Measurements from ENCODE around the gene ADO.

ADO gene

GRCh38 chr10:62852961-62853702 lies 48.6 kb downstream of the ADO start:
- DNase-seq (ENCODE audit: extremely low spot score): no peak

GRCh38 chr10:62853710-62854109 lies 49.2 kb downstream of the ADO start:
- DNase-seq (ENCODE audit: extremely low spot score): no peak
- POLR2A ChIA-PET: no interaction called here
- CTCF ChIA-PET: no interaction called here
- TF ChIP-seq FOXA1 (IDR thresholded peaks at IDR 0.05) (no peak), CTBP1 (IDR thresholded peaks at IDR 0.05; ENCODE audit: borderline replicate concordance) (no peak), TARDBP (IDR thresholded peaks at IDR 0.05) (no peak), ZNF384 (IDR thresholded peaks at IDR 0.05) (no peak)

More at GRCh38 chr10:62852961-62853702, 48.6 kb downstream of the ADO start:
- ChIA-PET POLR2A (no interaction called here), CTCF (interaction anchor here (0.5 to 0.6 kb wide), 2 partner anchors 115 to 285 kb away, joined by 4 to 5 read pairs; no protein-coding TSS in a partner anchor)
- TF ChIP-seq NFRKB (IDR thresholded peaks at IDR 0.05) (no peak), ZNF384 (IDR thresholded peaks at IDR 0.05) (no peak), ELF4 (IDR thresholded peaks at IDR 0.05) (no peak), SUZ12 (IDR thresholded peaks at IDR 0.05) (no peak), TARDBP (IDR thresholded peaks at IDR 0.05) (no peak), PKNOX1 (IDR thresholded peaks at IDR 0.05) (no peak), ARNT (IDR thresholded peaks at IDR 0.05) (no peak), CTBP1 (IDR thresholded peaks at IDR 0.05; ENCODE audit: borderline replicate concordance) (no peak), FOXA1 (IDR thresholded peaks at IDR 0.05) (no peak), SP1 (IDR thresholded peaks at IDR 0.05) (no peak), BHLHE40 (IDR thresholded peaks at IDR 0.05; ENCODE audit: borderline replicate concordance) (no peak), LEF1 (IDR thresholded peaks at IDR 0.05; ENCODE audit: borderline replicate concordance) (no peak), HDGF (IDR thresholded peaks at IDR 0.05; ENCODE audit: borderline replicate concordance) (no peak), L3MBTL2 (conservative IDR thresholded peaks at IDR 0.05) (no peak)

- no peak for DNase-seq (ENCODE audit: extremely low spot score)
- TF ChIP-seq HDGF (IDR thresholded peaks at IDR 0.05; ENCODE audit: borderline replicate concordance) (no peak), ELF4 (IDR thresholded peaks at IDR 0.05) (no peak), SUZ12 (IDR thresholded peaks at IDR 0.05) (no peak), ZNF384 (IDR thresholded peaks at IDR 0.05) (no peak), L3MBTL2 (conservative IDR thresholded peaks at IDR 0.05) (no peak), FOXM1 (IDR thresholded peaks at IDR 0.05; ENCODE audit: borderline replicate concordance) (no peak), FOXK2 (IDR thresholded peaks at IDR 0.05) (no peak), ARNT (IDR thresholded peaks at IDR 0.05) (no peak)
- CTCF ChIA-PET: no interaction called here
- POLR2A ChIA-PET: no interaction called here
Observed at GRCh38 chr10:62856021-62856420, 51.5 kb downstream of the ADO start.

All from HEK293T (cell line).